ENCODE results near the gene GNA15.

DNA sequence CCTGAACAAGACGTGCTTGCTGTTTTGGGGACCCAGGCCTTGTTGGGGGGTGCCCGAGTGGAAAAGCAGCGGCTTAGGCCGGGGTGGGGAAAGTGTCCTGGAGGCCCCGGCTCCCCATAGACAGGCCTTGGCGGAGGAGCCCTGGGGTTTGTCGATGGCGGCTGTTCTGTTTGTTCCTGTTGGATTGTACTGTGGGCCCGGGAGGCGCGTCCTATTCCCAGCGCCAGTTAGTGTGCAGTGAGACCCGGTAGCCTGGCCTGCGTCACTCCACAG is 61.0 kb downstream of the GNA15 start:
- TF ChIP-seq, protein P1, sequence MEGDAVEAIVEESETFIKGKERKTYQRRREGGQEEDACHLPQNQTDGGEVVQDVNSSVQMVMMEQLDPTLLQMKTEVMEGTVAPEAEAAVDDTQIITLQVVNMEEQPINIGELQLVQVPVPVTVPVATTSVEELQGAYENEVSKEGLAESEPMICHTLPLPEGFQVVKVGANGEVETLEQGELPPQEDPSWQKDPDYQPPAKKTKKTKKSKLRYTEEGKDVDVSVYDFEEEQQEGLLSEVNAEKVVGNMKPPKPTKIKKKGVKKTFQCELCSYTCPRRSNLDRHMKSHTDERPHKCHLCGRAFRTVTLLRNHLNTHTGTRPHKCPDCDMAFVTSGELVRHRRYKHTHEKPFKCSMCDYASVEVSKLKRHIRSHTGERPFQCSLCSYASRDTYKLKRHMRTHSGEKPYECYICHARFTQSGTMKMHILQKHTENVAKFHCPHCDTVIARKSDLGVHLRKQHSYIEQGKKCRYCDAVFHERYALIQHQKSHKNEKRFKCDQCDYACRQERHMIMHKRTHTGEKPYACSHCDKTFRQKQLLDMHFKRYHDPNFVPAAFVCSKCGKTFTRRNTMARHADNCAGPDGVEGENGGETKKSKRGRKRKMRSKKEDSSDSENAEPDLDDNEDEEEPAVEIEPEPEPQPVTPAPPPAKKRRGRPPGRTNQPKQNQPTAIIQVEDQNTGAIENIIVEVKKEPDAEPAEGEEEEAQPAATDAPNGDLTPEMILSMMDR (IDR thresholded peaks at IDR 0.05; ENCODE audit: low read length) = no peak
- TF ChIP-seq EZH2 (optimal IDR thresholded peaks at IDR 0.05; ENCODE audit: low read depth, low read length) = no peak
- no peak for TF ChIP-seq EZH2phosphoT487 (IDR thresholded peaks at IDR 0.05; ENCODE audit: low read length)
